ENCODE data around the gene DCDC2. TPM values are rescaled to one million over a fixed set of nuclear protein-coding genes. Genes with fewer than 3 reads are reported as not detected.
"Not testable (repeated sequence)": the region's sequence is repeated elsewhere in the genome, so short reads cannot be mapped to it uniquely, and the experiment has no call there.

Gene DCDC2
- total RNA-seq, 1 donor from 2014 or later = not detected

- TF ChIP-seq CTCF (IDR thresholded peaks at IDR 0.05; ENCODE audit: partially characterized antibody, unreplicated experiment) = no peak
- H3K27ac Mint-ChIP-seq (ENCODE audit: unreplicated experiment) = no peak overlapping the region
- no peak for DNase-seq
- H3K9me3 Mint-ChIP-seq (ENCODE audit: unreplicated experiment) = no peaks in the 10 kb centered on the region
- no peak overlapping the region for H3K4me3 Mint-ChIP-seq (ENCODE audit: unreplicated experiment)
- no peaks in the 10 kb centered on the region for H3K27me3 Mint-ChIP-seq (ENCODE audit: unreplicated experiment)
- peaks cover 8% of the 10 kb centered on the region for H3K4me1 Mint-ChIP-seq (ENCODE audit: low read depth, unreplicated experiment)
- H3K36me3 Mint-ChIP-seq (ENCODE audit: unreplicated experiment) = no peaks in the 10 kb centered on the region
Observed at GRCh38 chr6:24145690-24146131, 212.1 kb downstream of the DCDC2 start.

GRCh38 chr6:24142733-24143132 lies 215.1 kb downstream of the DCDC2 start:
- H3K36me3 Mint-ChIP-seq (ENCODE audit: unreplicated experiment); H3K27me3 Mint-ChIP-seq (ENCODE audit: unreplicated experiment); H3K4me3 Mint-ChIP-seq (ENCODE audit: unreplicated experiment); H3K27ac Mint-ChIP-seq (ENCODE audit: unreplicated experiment); H3K9me3 Mint-ChIP-seq (ENCODE audit: unreplicated experiment); DNase-seq; H3K4me1 Mint-ChIP-seq (ENCODE audit: low read depth, unreplicated experiment): not testable (repeated sequence)

DNA sequence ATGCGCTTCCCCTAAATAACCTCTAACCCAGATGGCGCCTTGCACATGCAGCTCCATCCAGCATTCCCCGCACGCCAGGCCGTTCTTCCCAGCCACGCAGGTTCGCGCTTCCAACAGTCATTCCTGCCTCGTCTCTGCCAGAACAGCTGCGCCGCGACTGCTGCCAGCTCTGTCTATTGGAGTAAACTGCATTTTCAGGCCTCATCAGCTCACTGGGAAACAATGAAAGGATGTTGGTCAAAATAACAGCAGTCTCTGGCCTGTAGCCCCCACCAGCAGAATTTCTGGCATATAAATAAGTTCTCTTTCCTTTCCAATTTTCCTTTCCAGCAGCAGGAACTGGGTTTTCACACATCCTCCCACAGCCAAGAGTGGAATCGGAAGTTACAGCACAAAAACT lies 217.3 kb downstream of the DCDC2 start:
- no peaks in the 10 kb centered on the region for H3K9me3 Mint-ChIP-seq (ENCODE audit: unreplicated experiment)
- H3K4me3 Mint-ChIP-seq (ENCODE audit: unreplicated experiment) = no peak overlapping the region
- DNase-seq = peak; percentile 21
- H3K27me3 Mint-ChIP-seq (ENCODE audit: unreplicated experiment) = no peaks in the 10 kb centered on the region
- H3K27ac Mint-ChIP-seq (ENCODE audit: unreplicated experiment) = peak overlapping the region; percentile 3
- H3K4me1 Mint-ChIP-seq (ENCODE audit: low read depth, unreplicated experiment) = peaks cover 4% of the 10 kb centered on the region
- no peaks in the 10 kb centered on the region for H3K36me3 Mint-ChIP-seq (ENCODE audit: unreplicated experiment)
- no peak for TF ChIP-seq CTCF (IDR thresholded peaks at IDR 0.05; ENCODE audit: partially characterized antibody, unreplicated experiment)

- H3K36me3 Mint-ChIP-seq (ENCODE audit: unreplicated experiment) = no peaks in the 10 kb centered on the region
- no peak for TF ChIP-seq CTCF (IDR thresholded peaks at IDR 0.05; ENCODE audit: partially characterized antibody, unreplicated experiment)
- no peaks in the 10 kb centered on the region for H3K27me3 Mint-ChIP-seq (ENCODE audit: unreplicated experiment)
- no peaks in the 10 kb centered on the region for H3K9me3 Mint-ChIP-seq (ENCODE audit: unreplicated experiment)
- H3K27ac Mint-ChIP-seq (ENCODE audit: unreplicated experiment) = no peak overlapping the region
- H3K4me3 Mint-ChIP-seq (ENCODE audit: unreplicated experiment) = no peak overlapping the region
- DNase-seq = no peak
- H3K4me1 Mint-ChIP-seq (ENCODE audit: low read depth, unreplicated experiment) = peaks cover 4% of the 10 kb centered on the region
Observed at GRCh38 chr6:24139639-24140038, 218.2 kb downstream of the DCDC2 start.

DNA sequence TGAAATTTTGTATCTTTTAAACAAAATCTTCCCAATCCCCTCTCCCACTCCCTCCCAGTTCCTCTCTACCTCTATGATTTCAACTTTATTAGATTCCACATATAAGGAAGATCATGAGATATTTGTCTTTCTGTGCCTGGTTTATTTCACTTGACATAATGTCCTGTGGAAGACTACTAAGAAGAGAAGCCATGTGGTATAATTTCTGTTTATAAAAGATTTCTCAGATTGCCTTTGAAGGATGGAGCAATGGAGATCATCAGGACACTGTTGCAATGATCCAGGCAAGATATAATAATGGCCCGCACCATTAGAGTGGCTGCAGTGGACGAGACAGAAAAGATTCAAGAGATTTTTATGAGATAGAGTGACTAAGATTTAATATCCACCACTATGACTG lies 218.8 kb downstream of the DCDC2 start:
- no peak for DNase-seq
- Mint-ChIP-seq H3K4me3 (ENCODE audit: unreplicated experiment) (no peak overlapping the region), H3K9me3 (ENCODE audit: unreplicated experiment) (no peaks in the 10 kb centered on the region), H3K27ac (ENCODE audit: unreplicated experiment) (no peak overlapping the region), H3K36me3 (ENCODE audit: unreplicated experiment) (no peaks in the 10 kb centered on the region), H3K27me3 (ENCODE audit: unreplicated experiment) (no peaks in the 10 kb centered on the region), H3K4me1 (ENCODE audit: low read depth, unreplicated experiment) (peaks cover 4% of the 10 kb centered on the region)
- no peak for TF ChIP-seq CTCF (IDR thresholded peaks at IDR 0.05; ENCODE audit: partially characterized antibody, unreplicated experiment)

DNA sequence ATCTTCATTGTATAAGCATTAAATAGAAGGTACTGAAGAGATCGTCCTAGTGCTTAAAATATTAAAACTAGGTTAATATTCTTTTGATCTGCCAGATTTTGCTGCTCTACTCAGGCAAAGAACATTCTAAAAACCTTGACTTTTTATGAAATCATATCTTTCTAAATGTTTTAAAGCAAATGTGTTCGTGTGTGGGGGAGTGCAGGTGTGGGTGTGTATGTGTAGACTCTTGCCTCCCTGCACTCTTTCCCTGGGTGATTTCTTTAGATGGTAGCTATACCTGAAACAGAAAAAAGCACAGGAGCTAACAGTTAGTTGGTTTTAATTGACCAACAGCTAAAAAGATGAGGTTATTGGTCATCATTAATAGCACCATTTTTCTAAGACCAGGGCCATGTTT lies 226.1 kb downstream of the DCDC2 start:
- Mint-ChIP-seq H3K36me3 (ENCODE audit: unreplicated experiment) (no peaks in the 10 kb centered on the region), H3K9me3 (ENCODE audit: unreplicated experiment) (peaks cover 2% of the 10 kb centered on the region), H3K27ac (ENCODE audit: unreplicated experiment) (no peak overlapping the region), H3K4me3 (ENCODE audit: unreplicated experiment) (no peak overlapping the region), H3K27me3 (ENCODE audit: unreplicated experiment) (no peaks in the 10 kb centered on the region), H3K4me1 (ENCODE audit: low read depth, unreplicated experiment) (peaks cover 2% of the 10 kb centered on the region)
- no peak for TF ChIP-seq CTCF (IDR thresholded peaks at IDR 0.05; ENCODE audit: partially characterized antibody, unreplicated experiment)
- no peak for DNase-seq
